HEK293 (cell line): ENCODE measurements around the gene THAP2.

Experiments used
- BCL11B ChIP-seq: fragments of 450-650 bp; formaldehyde crosslinking; IDR thresholded peaks from 2 replicates; pipeline ENCODE4 v1.5.1; 2016; ENCODE audit warnings: low read depth, missing biosample characterization, missing genetic modification characterization
- IKZF3 ChIP-seq: fragments of 450-650 bp; IDR thresholded peaks from 2 replicates; pipeline ENCODE4 v1.5.0; 2018; ENCODE audit warnings: missing biosample characterization, mild to moderate bottlenecking, missing genetic modification characterization, moderate library complexity
- KLF17 ChIP-seq: fragments of 450-650 bp; formaldehyde crosslinking; IDR thresholded peaks from 2 replicates; pipeline ENCODE4 v1.5.1; 2016; ENCODE audit warnings: missing biosample characterization, missing genetic modification characterization
- PRDM10 ChIP-seq: fragments of 450-650 bp; formaldehyde crosslinking; IDR thresholded peaks from 2 replicates; pipeline ENCODE4 v1.5.1; 2016; ENCODE audit warnings: missing biosample characterization, missing genetic modification characterization
- REPIN1 ChIP-seq: fragments of 450-650 bp; formaldehyde crosslinking; IDR thresholded peaks from 2 replicates; pipeline ENCODE4 v1.5.1; 2017; ENCODE audit warnings: missing biosample characterization, missing genetic modification characterization, low read depth
- SP3 ChIP-seq: fragments of 450-650 bp; formaldehyde crosslinking; IDR thresholded peaks from 2 replicates; pipeline ENCODE4 v1.5.1; 2016; ENCODE audit warnings: missing biosample characterization, missing genetic modification characterization
- TCF7L2 ChIP-seq: IDR thresholded peaks from 2 replicates; pipeline ENCODE4 v1.6.1; 2011; ENCODE audit warnings: low read depth, mild to moderate bottlenecking, inconsistent platforms, low read length, moderate library complexity, borderline replicate concordance
- YY1 ChIP-seq: fragments of 450-650 bp; formaldehyde crosslinking; IDR thresholded peaks from 2 replicates; pipeline ENCODE4 v1.5.1; 2018; ENCODE audit warnings: missing biosample characterization, missing genetic modification characterization
- YY2 ChIP-seq: fragments of 450-650 bp; formaldehyde crosslinking; IDR thresholded peaks from 2 replicates; pipeline ENCODE4 v1.5.1; 2016; ENCODE audit warnings: missing biosample characterization, missing genetic modification characterization
- ZBTB10 ChIP-seq: fragments of 450-650 bp; formaldehyde crosslinking; IDR thresholded peaks from 2 replicates; pipeline ENCODE4 v1.5.1; 2016; ENCODE audit warnings: missing biosample characterization, missing genetic modification characterization
- ZBTB26 ChIP-seq: fragments of 450-650 bp; formaldehyde crosslinking; optimal IDR thresholded peaks from 2 replicates; pipeline ENCODE3; 2016; ENCODE audit warnings: missing biosample characterization, mild to moderate bottlenecking, missing genetic modification characterization
- ZNF157 ChIP-seq: fragments of 450-650 bp; formaldehyde crosslinking; IDR thresholded peaks from 2 replicates; pipeline ENCODE4 v1.5.1; 2016; ENCODE audit warnings: missing biosample characterization, missing genetic modification characterization
- ZNF175 ChIP-seq: fragments of 450-650 bp; formaldehyde crosslinking; IDR thresholded peaks from 2 replicates; pipeline ENCODE4 v1.5.1; 2016; ENCODE audit warnings: missing biosample characterization, missing genetic modification characterization
- ZNF223 ChIP-seq: fragments of 450-650 bp; formaldehyde crosslinking; IDR thresholded peaks from 2 replicates; pipeline ENCODE4 v1.5.1; 2016; ENCODE audit warnings: missing biosample characterization, missing genetic modification characterization
- ZNF239 ChIP-seq: fragments of 450-650 bp; formaldehyde crosslinking; IDR thresholded peaks from 2 replicates; pipeline ENCODE4 v1.5.1; 2016; ENCODE audit warnings: missing biosample characterization, missing genetic modification characterization
- ZNF266 ChIP-seq: fragments of 450-650 bp; formaldehyde crosslinking; IDR thresholded peaks from 2 replicates; pipeline ENCODE4 v1.5.1; 2016; ENCODE audit warnings: missing biosample characterization, missing genetic modification characterization, low read depth
- ZNF280D ChIP-seq: fragments of 450-650 bp; formaldehyde crosslinking; IDR thresholded peaks from 2 replicates; pipeline ENCODE4 v1.5.1; 2016; ENCODE audit warnings: missing biosample characterization, missing genetic modification characterization
- ZNF362 ChIP-seq: fragments of 450-650 bp; formaldehyde crosslinking; IDR thresholded peaks from 2 replicates; pipeline ENCODE4 v1.5.1; 2016; ENCODE audit warnings: missing biosample characterization, missing genetic modification characterization
- ZNF37A ChIP-seq: fragments of 450-650 bp; IDR thresholded peaks from 2 replicates; pipeline ENCODE4 v1.5.1; 2018; ENCODE audit warnings: missing biosample characterization, missing genetic modification characterization
- ZNF391 ChIP-seq: fragments of 450-650 bp; formaldehyde crosslinking; IDR thresholded peaks from 2 replicates; pipeline ENCODE4 v1.5.1; 2016; ENCODE audit warnings: low read depth, missing biosample characterization, missing genetic modification characterization, borderline replicate concordance
- ZNF514 ChIP-seq: fragments of 450-650 bp; formaldehyde crosslinking; IDR thresholded peaks from 2 replicates; pipeline ENCODE4 v1.5.1; 2016; ENCODE audit warnings: missing biosample characterization, missing genetic modification characterization
- ZNF530 ChIP-seq: fragments of 450-650 bp; formaldehyde crosslinking; IDR thresholded peaks from 2 replicates; pipeline ENCODE4 v1.5.1; 2016; ENCODE audit warnings: low read depth, missing biosample characterization, missing genetic modification characterization
- ZNF624 ChIP-seq: fragments of 450-650 bp; formaldehyde crosslinking; IDR thresholded peaks from 2 replicates; pipeline ENCODE4 v1.5.1; 2017; ENCODE audit warnings: missing biosample characterization, missing genetic modification characterization
- ZNF768 ChIP-seq: fragments of 450-650 bp; formaldehyde crosslinking; IDR thresholded peaks from 2 replicates; pipeline ENCODE4 v1.5.1; 2018; ENCODE audit warnings: missing biosample characterization, mild to moderate bottlenecking, missing genetic modification characterization
- ZSCAN4 ChIP-seq: fragments of 450-650 bp; formaldehyde crosslinking; IDR thresholded peaks from 2 replicates; pipeline ENCODE4 v1.5.1; 2017; ENCODE audit warnings: missing biosample characterization, missing genetic modification characterization

THAP2 gene

GRCh38 chr12:71662849-71663560, 1.1 kb upstream of the THAP2 start (continued):
- TF ChIP-seq ZSCAN4 (tag by site-specific recombination) (no peak), ZNF280D (tag by site-specific recombination) (no peak), ZBTB26 (tag by site-specific recombination) (peak; percentile 52), ZNF362 (tag by site-specific recombination) (no peak), ZNF514 (tag by site-specific recombination) (no peak), KLF17 (no peak), BCL11B (tag by site-specific recombination) (no peak), ZNF266 (tag by site-specific recombination) (no peak), PRDM10 (tag by site-specific recombination) (no peak), ZNF768 (tag by site-specific recombination) (no peak), REPIN1 (tag by site-specific recombination) (0 out of 2 replicates have a peak, but pooled peaks have one; percentile 53), ZNF37A (no peak), IKZF3 (tag by site-specific recombination) (no peak), ZNF624 (no peak), ZBTB10 (tag by site-specific recombination) (no peak), YY1 (tag by site-specific recombination) (no peak), ZNF157 (tag by site-specific recombination) (no peak), ZNF239 (tag by site-specific recombination) (no peak), ZNF223 (tag by site-specific recombination) (no peak), ZNF175 (no peak), ZNF530 (no peak), YY2 (tag by site-specific recombination) (no peak), TCF7L2 (peak; percentile 12; the same call in 1 of the 2 replicates), ZNF391 (tag by site-specific recombination) (0 out of 2 replicates have a peak, but pooled peaks have one; percentile 12), SP3 (tag by site-specific recombination) (peak; percentile 51; the same call in 1 of the 2 replicates)
